Measurements from ENCODE around the gene ZNF418.

DNA sequence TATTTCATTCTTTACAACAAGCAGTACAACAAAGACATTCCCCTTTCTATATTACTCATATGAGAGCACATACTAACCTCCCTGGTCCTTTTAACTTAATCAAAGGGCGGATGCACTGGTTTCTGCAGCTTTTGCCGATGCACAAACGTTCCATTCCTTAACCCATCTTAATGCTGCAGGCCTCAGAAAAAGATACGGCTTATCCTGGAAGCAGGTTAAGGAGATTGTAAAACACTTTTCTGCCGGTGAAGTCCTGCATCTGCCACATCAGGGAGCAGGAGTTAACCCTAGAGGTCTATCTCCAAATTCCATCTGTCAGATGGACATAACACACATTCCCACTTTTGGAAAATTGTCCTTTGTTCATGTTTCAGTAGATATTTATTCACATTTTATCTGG, 34.9 kb downstream of the ZNF418 start:
- TF ChIP-seq CTCF (conservative IDR thresholded peaks at IDR 0.05; ENCODE audit: low read depth, low read length) (no peak), EZH2 (IDR thresholded peaks at IDR 0.05; ENCODE audit: low read length, unreplicated experiment) (no peak)
